SK-N-SH treated with all-trans-retinoic acid at 6 μM for 48 hours (cell line): ENCODE data around the gene GRID1.

Experiments
- ATAC-seq: fragments of 200-7000 bp; cut with Tn5 transposase; 3 replicates; pipeline ENCODE4 v1.9.1; 2020; ENCODE audit warnings: mild to moderate bottlenecking, moderate library complexity
- ARNTL ChIP-seq: fragments of 450-650 bp; formaldehyde crosslinking; IDR thresholded peaks from 2 replicates; pipeline ENCODE4 v1.5.0; 2020; ENCODE audit warnings: low read depth, mild to moderate bottlenecking, moderate library complexity, borderline replicate concordance
- BACH2 ChIP-seq: fragments of 250-450 bp; sonication (Bioruptor Pico); IDR thresholded peaks from 2 replicates; pipeline ENCODE4 v1.9.0; 2021; ENCODE audit warnings: mild to moderate bottlenecking, borderline replicate concordance
- CREB5 ChIP-seq: fragments of 250-450 bp; sonication (Bioruptor Pico); IDR thresholded peaks from 2 replicates; pipeline ENCODE4 v1.5.1; 2020; ENCODE audit warnings: low read depth, mild to moderate bottlenecking, moderate library complexity
- CSDC2 ChIP-seq: fragments of 250-450 bp; sonication (Bioruptor Pico); IDR thresholded peaks from 2 replicates; pipeline ENCODE4 v1.5.0; 2020; ENCODE audit warnings: mild to moderate bottlenecking, moderate library complexity
- CSRNP3 ChIP-seq: fragments of 250-450 bp; sonication (Bioruptor Pico); IDR thresholded peaks from 2 replicates; pipeline ENCODE4 v1.5.1; 2021; ENCODE audit warnings: mild to moderate bottlenecking, moderate library complexity
- ESRRG ChIP-seq: fragments of 250-450 bp; sonication (Bioruptor Pico); IDR thresholded peaks from 2 replicates; pipeline ENCODE4 v1.6.1; 2021; ENCODE audit warnings: mild to moderate bottlenecking
- GLIS3 ChIP-seq: fragments of 250-450 bp; sonication (Bioruptor Pico); IDR thresholded peaks from 2 replicates; pipeline ENCODE4 v1.5.0; 2020; ENCODE audit warnings: mild to moderate bottlenecking, moderate library complexity
- ISL1 ChIP-seq: fragments of 250-450 bp; sonication (Bioruptor Pico); IDR thresholded peaks from 2 replicates; pipeline ENCODE4 v2.1.2; 2022; ENCODE audit warnings: mild to moderate bottlenecking, moderate library complexity
- PATZ1 ChIP-seq: fragments of 250-450 bp; sonication (Bioruptor Pico); IDR thresholded peaks from 2 replicates; pipeline ENCODE4 v1.8.0; 2020; ENCODE audit warnings: mild to moderate bottlenecking, moderate library complexity, borderline replicate concordance
- POU6F1 ChIP-seq: fragments of 250-450 bp; sonication (Bioruptor Pico); IDR thresholded peaks from 2 replicates; pipeline ENCODE4 v1.8.0; 2021; ENCODE audit warnings: low read depth, mild to moderate bottlenecking, moderate library complexity, borderline replicate concordance
- PPARA ChIP-seq: fragments of 250-450 bp; sonication (Bioruptor Pico); IDR thresholded peaks from 2 replicates; pipeline ENCODE4 v1.5.0; 2020; ENCODE audit warnings: mild to moderate bottlenecking, borderline replicate concordance
- RARB ChIP-seq: fragments of 250-450 bp; sonication (Bioruptor Pico); IDR thresholded peaks from 2 replicates; pipeline ENCODE4 v1.8.0; 2021; ENCODE audit warnings: mild to moderate bottlenecking, moderate library complexity
- SNAI2 ChIP-seq: fragments of 250-450 bp; sonication (Bioruptor Pico); IDR thresholded peaks from 2 replicates; pipeline ENCODE4 v1.5.0; 2020; ENCODE audit warnings: mild to moderate bottlenecking, moderate library complexity
- TCF4 ChIP-seq: fragments of 250-450 bp; sonication (Bioruptor Pico); IDR thresholded peaks from 2 replicates; pipeline ENCODE4 v1.8.0; 2021; ENCODE audit warnings: mild to moderate bottlenecking, moderate library complexity, borderline replicate concordance
- TOX ChIP-seq: fragments of 250-450 bp; sonication (Bioruptor Pico); IDR thresholded peaks from 2 replicates; pipeline ENCODE4 v1.8.0; 2021; ENCODE audit warnings: mild to moderate bottlenecking, moderate library complexity, borderline replicate concordance
- TSHZ2 ChIP-seq: fragments of 250-450 bp; sonication (Bioruptor Pico); IDR thresholded peaks from 2 replicates; pipeline ENCODE4 v1.5.0; 2020; ENCODE audit warnings: mild to moderate bottlenecking, moderate library complexity
- ZC3H10 ChIP-seq: fragments of 250-450 bp; sonication (Bioruptor Pico); IDR thresholded peaks from 2 replicates; pipeline ENCODE4 v1.5.1; 2021; ENCODE audit warnings: mild to moderate bottlenecking, moderate library complexity
- ZFP30 ChIP-seq: fragments of 450-650 bp; formaldehyde crosslinking; IDR thresholded peaks from 2 replicates; pipeline ENCODE4 v1.5.0; 2022; ENCODE audit warnings: mild to moderate bottlenecking, moderate library complexity
- ZNF565 ChIP-seq: fragments of 450-650 bp; formaldehyde crosslinking; conservative IDR thresholded peaks from 2 replicates; pipeline ENCODE4 v1.5.0; 2020; ENCODE audit warnings: low read depth, mild to moderate bottlenecking, moderate library complexity
- ZNF70 ChIP-seq: fragments of 450-650 bp; formaldehyde crosslinking; IDR thresholded peaks from 2 replicates; pipeline ENCODE4 v1.5.0; 2020; ENCODE audit warnings: mild to moderate bottlenecking, moderate library complexity
- ZNF8 ChIP-seq: fragments of 450-650 bp; formaldehyde crosslinking; IDR thresholded peaks from 2 replicates; pipeline ENCODE4 v1.5.0; 2020; ENCODE audit warnings: mild to moderate bottlenecking, moderate library complexity

Gene GRID1

GRCh38 chr10:86375204-86375603 is 8.6 kb upstream of the GRID1 start:
- TF ChIP-seq POU6F1 = no peak
- no peak for ATAC-seq

GRCh38 chr10:86374664-86375063 is 8.1 kb upstream of the GRID1 start:
- TF ChIP-seq TOX (no peak), TCF4 (CRISPR knock-in tag) (no peak), RARB (CRISPR knock-in tag) (no peak), CSRNP3 (CRISPR knock-in tag) (no peak), ARNTL (no peak), POU6F1 (no peak), ZNF565 (no peak), BACH2 (CRISPR knock-in tag) (no peak), ZC3H10 (CRISPR knock-in tag) (no peak), GLIS3 (CRISPR knock-in tag) (no peak), CSDC2 (CRISPR knock-in tag) (no peak), ISL1 (CRISPR knock-in tag) (no peak), ZFP30 (CRISPR knock-in tag) (no peak), PPARA (no peak)
- no peak for ATAC-seq

- no peak for ATAC-seq
- TF ChIP-seq ZC3H10 (CRISPR knock-in tag) (no peak), ZNF70 (no peak), ZNF565 (no peak), RARB (CRISPR knock-in tag) (no peak), SNAI2 (CRISPR knock-in tag) (no peak), ARNTL (no peak), TCF4 (CRISPR knock-in tag) (no peak), CSRNP3 (CRISPR knock-in tag) (no peak), PATZ1 (no peak), CREB5 (CRISPR knock-in tag) (no peak), ESRRG (no peak), POU6F1 (no peak), ZNF8 (CRISPR knock-in tag) (no peak), TSHZ2 (CRISPR knock-in tag) (no peak), ZFP30 (CRISPR knock-in tag) (no peak), ISL1 (CRISPR knock-in tag) (no peak)
Observed at GRCh38 chr10:86373828-86374227, 7.2 kb upstream of the GRID1 start.
